HUES64 (cell line): ENCODE results near the gene HOXD8. TPM values are rescaled to one million over a fixed set of nuclear protein-coding genes. Genes with fewer than 3 reads are reported as not detected.

Experiments
- H3K27ac ChIP-seq: 2 replicates; pipeline ENCODE4 v1.7.0; 2013; ENCODE audit warnings: low read depth, low read length, inconsistent platforms
- H3K27me3 ChIP-seq: 2 replicates; pipeline ENCODE4 v1.6.1; 2013; ENCODE audit warnings: mild to moderate bottlenecking, low read length; ENCODE audit not compliant: insufficient read depth
- H3K36me3 ChIP-seq: 2 replicates; pipeline ENCODE4 v1.6.1; 2013; ENCODE audit warnings: mild to moderate bottlenecking, low read length; ENCODE audit not compliant: insufficient read depth
- H3K4me1 ChIP-seq: 2 replicates; pipeline ENCODE4 v1.6.1; 2013; ENCODE audit warnings: mild to moderate bottlenecking, low read length, moderate library complexity; ENCODE audit not compliant: insufficient read depth
- H3K4me3 ChIP-seq: 2 replicates; pipeline ENCODE4 v1.5.1; 2013; ENCODE audit warnings: mild to moderate bottlenecking, low read length, moderate library complexity
- H3K9ac ChIP-seq: 2 replicates; pipeline ENCODE4 v1.6.1; 2013; ENCODE audit warnings: mild to moderate bottlenecking, low read depth, low read length
- H3K9me3 ChIP-seq: 2 replicates; pipeline ENCODE4 v1.6.1; 2013; ENCODE audit warnings: low read depth, low read length; ENCODE audit not compliant: insufficient read depth
- WGBS: fragments of 150-250, 120-280 bp; methylation state at CpG from one replicate; pipeline ENCODE4 v1.1.7; 2013; ENCODE audit warnings: missing lambda C conversion rate; 5-methylcytosine and 5-hydroxymethylcytosine counted together
- polyA plus RNA-seq, 2 experiments: library from polyadenylated mRNA; stranded (reverse); fragments of 50-300 nt; gene quantifications; one replicate each; pipeline ENCODE4 v1.2.3, GENCODE V29; 2013

HOXD8 gene
- polyA plus RNA-seq (2013, experiment 1 of 2), result 0.30 TPM
- 0.57 TPM for polyA plus RNA-seq (2013, experiment 2 of 2)

DNA sequence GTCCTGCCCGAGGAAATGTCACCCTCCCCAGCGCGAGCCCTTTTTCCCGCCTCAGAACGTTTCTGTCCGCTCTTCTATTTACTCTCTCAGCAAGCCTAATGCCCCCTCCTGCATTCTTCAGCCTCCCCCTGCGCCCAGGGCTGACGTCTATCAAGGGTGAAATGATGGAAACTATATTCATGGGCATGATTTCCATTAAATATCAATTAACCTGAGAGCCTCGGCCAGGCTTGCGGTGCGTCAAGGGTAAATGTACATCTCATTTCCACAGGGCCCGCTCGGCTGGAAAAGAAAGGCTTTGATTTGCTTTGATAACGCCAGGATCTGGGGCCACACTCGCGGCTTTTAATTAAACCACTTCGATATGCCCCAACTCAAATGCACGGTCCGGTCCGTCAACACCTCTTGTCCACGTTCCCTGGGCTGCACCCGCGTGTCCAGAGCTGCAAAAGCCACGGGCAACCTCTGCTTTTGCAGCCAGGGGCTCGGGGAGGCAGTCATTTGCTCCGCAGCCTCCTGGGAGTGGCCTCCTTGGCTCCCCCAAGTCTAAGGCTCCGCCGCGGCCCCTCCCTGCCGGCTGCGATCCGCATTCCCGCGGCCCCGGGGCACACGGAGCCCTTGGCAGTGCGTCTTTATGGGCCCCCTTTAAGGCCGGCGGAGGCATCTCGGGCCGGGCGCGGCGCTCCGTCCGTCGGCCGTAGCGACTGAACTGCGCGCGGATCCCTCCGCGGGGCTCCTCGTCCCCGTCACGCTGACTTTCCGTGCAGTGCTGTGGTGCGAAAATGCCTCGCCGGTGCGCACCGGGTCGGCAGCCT lies at the start of gene HOXD8:
TSS of gene HOXD8 (plus strand) at position 724 of the 815 bp plus-strand sequence. CDS start 662 bp downstream, outside the sequence.
- no peak within 1 kb of the TSS for H3K9ac ChIP-seq
- H3K9me3 ChIP-seq, result no peaks in the 10 kb centered on the region
- no peaks in the 10 kb centered on the region for H3K36me3 ChIP-seq
- WGBS, result under 1% methylated on average over 61 of the region's 64 CpGs
- H3K4me1 ChIP-seq, result peaks cover 16% of the 10 kb centered on the region; the same call in 1 of the 2 replicates
- no peak within 1 kb of the TSS for H3K27ac ChIP-seq
- H3K4me3 ChIP-seq, result peak within 1 kb of the TSS; percentile 14; the same call in 1 of the 2 replicates
- peaks cover 100% of the 10 kb centered on the region for H3K27me3 ChIP-seq

DNA sequence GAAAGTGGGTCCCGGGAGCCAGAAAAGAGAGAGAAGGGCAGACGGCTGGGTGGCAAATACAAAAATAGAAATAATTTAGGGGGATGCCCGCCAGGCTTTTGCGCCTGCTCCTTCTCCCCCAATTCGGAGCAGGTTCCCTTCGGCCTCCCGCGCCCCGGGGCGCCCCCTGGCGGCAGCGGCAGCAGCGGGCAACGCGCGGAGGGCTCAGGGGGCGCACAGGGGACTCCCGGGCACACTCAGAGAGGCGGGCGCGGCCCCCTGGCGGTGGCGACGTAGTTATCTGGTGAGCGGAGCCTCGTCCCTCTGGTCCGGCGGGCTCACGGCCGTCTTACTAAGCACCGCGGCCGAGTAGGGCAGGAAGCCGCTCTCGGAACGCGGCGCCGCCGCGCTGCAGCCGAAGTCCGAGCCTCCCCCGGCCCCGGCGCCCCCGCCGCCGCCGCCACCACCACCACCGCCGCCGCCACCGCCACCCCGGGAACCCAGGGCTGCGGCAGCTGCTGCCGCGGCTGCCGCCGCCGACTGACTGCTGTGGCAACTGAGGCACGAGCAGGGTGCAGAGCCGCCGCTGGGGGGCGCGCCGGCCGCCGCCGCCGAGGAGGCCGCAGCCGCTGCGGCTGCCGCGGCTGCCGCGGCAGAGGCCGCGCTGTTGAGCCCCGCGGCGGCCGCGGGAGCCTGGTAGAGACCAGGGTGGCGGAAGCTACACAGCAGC lies 49.5 kb upstream of the HOXD8 start:
- Histone ChIP-seq H3K4me3 (peak overlapping the region; percentile 46), H3K27me3 (peaks cover 99% of the 10 kb centered on the region), H3K9me3 (no peaks in the 10 kb centered on the region), H3K27ac (no peak overlapping the region), H3K4me1 (peaks cover 4% of the 10 kb centered on the region; the same call in 1 of the 2 replicates), H3K9ac (no peak overlapping the region), H3K36me3 (no peaks in the 10 kb centered on the region)
- WGBS, result under 1% methylated on average over 82 of the region's 86 CpGs

DNA sequence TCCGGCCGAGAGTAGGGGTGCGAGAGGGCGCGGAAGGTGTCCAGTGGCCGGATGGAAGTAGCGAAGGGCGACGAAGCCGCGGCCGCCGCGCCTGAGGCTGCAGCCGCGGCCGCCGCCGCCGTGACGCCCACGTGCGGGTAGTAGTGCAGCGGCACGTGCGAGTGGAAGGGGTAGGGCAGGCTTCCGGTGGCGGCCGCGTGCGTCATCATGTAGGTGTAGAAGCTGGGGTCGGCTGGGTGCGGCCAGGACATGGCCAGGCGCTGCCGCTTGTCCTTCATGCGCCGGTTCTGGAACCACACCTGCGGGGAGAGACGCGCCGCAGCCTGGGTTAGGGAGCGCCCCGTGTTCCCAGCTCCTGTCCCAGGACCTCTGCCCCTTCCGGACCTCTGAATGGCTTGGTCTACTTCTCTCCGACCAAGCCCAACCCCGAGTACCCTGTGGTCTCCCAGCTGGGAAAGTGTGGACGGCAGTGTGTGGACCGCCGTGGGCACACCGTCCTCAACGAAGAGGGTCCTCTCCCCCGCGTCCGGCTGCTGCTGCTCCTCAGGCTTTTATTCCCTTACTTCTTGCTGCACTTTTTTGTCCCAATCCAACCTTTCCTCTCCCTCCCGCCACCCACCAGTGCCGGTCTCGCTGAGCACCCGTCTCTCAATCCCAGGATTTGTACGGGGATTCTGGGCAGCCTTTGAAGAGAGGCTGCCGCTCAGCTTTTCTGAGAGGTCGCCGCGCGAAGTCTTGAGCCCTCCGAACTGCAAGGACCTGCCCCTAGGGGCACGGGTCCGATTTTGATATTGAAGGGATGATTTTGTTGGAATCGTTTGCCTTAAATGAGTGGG lies 48.7 kb upstream of the HOXD8 start:
- H3K9ac ChIP-seq, result no peak overlapping the region
- H3K27me3 ChIP-seq, result peaks cover 99% of the 10 kb centered on the region
- WGBS, result 2% methylated on average over 68 of the region's 68 CpGs
- peak overlapping the region; percentile 42 for H3K4me3 ChIP-seq
- H3K4me1 ChIP-seq, result peaks cover 4% of the 10 kb centered on the region; the same call in 1 of the 2 replicates
- no peaks in the 10 kb centered on the region for H3K9me3 ChIP-seq
- no peaks in the 10 kb centered on the region for H3K36me3 ChIP-seq
- no peak overlapping the region for H3K27ac ChIP-seq

DNA sequence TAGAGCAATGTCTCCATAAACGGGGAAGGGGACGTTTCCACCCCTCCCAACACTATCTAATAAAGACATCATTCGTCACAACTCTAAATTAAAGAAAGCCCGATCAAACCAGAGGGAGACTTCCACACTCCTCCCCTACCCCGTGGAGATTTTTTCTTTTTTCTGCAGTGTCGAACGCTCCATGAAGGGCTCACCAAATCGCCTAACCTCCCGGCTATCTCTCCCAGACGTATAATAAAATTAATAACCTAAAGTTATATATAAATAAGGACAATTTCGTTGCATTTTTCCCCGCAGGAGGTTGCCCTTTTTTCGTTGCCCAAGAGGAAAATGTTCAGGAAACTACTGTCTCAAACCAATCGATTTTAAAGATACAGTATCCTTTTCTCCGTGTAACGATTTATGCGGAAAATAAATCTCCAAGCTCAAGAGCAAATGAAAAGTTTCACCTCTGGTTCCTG lies 48.1 kb upstream of the HOXD8 start:
- Histone ChIP-seq H3K9me3 (no peaks in the 10 kb centered on the region), H3K27me3 (peaks cover 99% of the 10 kb centered on the region), H3K4me3 (no peak overlapping the region), H3K36me3 (no peaks in the 10 kb centered on the region), H3K9ac (no peak overlapping the region), H3K4me1 (peaks cover 4% of the 10 kb centered on the region; the same call in 1 of the 2 replicates), H3K27ac (no peak overlapping the region)
- 5% methylated on average over 15 of the region's 17 CpGs for WGBS

DNA sequence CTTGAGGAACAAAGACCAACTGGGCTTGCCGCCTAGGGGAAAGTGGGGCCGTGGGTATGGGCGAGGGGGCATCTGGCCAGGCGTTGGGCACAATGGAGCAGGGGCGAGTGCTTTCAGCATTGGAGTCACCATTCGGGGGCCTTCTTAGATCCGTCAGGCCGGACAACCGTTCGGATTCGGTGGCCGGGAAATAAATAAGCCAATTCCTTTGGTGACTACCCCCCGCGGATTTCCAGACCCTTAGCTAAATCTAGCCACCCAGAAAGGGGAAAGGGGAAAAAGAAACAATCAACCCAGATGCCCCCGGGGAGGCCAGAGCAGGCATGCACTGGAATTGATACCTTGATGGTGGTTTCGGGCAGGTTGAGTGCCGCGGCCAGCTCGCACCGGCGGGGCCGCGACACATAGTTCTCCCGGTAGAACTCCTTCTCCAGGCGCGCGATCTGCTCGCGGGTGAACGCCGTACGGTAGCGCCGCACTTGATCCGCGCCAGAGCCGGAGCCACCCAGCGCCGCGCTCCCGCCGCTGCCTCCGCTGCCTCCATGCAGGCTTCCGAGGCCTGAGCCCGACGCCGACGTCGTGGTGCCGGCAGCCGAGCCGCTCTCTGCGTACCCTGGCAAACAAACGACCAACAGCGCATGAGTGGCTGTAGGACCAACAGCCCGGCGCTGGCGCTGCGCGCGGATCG lies 47.5 kb upstream of the HOXD8 start:
- peak overlapping the region; percentile 14; the same call in 1 of the 2 replicates for H3K4me3 ChIP-seq
- peaks cover 4% of the 10 kb centered on the region; the same call in 1 of the 2 replicates for H3K4me1 ChIP-seq
- no peak overlapping the region for H3K27ac ChIP-seq
- H3K27me3 ChIP-seq, result peaks cover 99% of the 10 kb centered on the region
- no peak overlapping the region for H3K9ac ChIP-seq
- H3K9me3 ChIP-seq, result no peaks in the 10 kb centered on the region
- H3K36me3 ChIP-seq, result no peaks in the 10 kb centered on the region
- WGBS, result 2% methylated on average over 62 of the region's 62 CpGs

DNA sequence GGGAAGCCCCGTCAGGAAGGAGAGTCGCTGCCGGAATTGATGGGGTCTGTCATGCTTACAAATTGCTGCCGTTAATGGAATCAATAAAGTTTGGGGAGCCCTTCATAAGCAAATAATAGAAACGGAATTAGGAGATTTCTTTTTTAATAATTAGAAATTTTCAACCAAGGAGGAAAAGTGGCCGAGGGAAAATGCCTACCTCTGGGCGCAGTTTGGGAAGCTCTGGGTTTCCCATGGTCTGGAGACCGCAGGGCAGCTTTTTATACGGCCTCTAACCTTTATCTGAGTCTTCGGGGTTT lies 47.0 kb upstream of the HOXD8 start:
- peak overlapping the region; percentile 10; the same call in 1 of the 2 replicates for H3K4me3 ChIP-seq
- H3K9ac ChIP-seq, result no peak overlapping the region
- H3K27me3 ChIP-seq, result peaks cover 99% of the 10 kb centered on the region
- H3K9me3 ChIP-seq, result no peaks in the 10 kb centered on the region
- peaks cover 4% of the 10 kb centered on the region; the same call in 1 of the 2 replicates for H3K4me1 ChIP-seq
- WGBS, result 2% methylated on average over 10 of the region's 10 CpGs
- H3K36me3 ChIP-seq, result no peaks in the 10 kb centered on the region
- H3K27ac ChIP-seq, result no peak overlapping the region

DNA sequence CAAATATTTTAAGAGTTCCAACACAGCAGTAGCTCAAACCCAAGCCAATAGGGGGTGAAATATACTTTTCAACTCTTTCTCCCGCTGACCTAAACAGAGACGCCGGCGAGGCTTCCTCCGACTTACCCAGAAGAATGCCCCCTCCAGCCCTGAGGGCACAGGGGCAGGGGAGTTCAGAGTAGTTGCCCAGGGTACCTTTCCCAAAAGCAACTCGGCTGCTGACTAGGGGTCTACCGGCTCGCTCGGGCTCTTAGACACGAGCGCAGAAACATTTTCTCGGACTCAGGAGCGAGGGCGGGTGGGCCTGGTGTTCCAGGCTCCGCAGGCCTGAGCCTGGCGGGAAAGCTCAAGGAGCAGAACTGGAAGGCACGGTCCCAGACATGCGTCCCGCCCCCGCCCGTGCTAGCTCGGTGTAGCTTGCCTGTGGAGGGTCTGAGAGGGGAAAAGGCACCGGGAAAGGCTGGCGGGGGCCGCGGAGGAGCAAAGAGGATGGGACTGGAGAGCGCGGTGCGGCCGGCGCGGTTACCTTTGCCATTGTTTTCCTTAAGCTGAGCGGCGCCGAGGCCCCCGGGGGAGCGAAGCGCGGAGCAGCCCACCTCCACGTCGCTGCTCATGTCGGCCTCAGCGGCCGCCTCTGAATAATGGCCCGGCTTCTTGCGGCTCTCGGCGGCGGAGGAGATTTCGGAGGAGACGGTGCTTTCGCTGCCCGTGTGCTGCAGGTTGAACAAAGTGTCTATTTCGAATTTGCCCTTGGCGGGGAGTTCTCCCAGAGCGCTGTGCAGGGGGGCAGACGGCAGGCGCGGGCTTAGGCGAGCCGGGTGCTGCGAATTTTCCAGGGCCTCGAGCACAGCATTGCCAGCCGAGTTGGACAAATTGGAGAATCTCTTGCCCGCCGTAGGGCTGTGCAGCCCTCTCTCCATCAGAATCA lies 46.4 kb upstream of the HOXD8 start:
- WGBS, result 1% methylated on average over 66 of the region's 66 CpGs
- Histone ChIP-seq H3K27ac (no peak overlapping the region), H3K36me3 (no peaks in the 10 kb centered on the region), H3K9ac (no peak overlapping the region), H3K9me3 (no peaks in the 10 kb centered on the region), H3K27me3 (peaks cover 99% of the 10 kb centered on the region), H3K4me1 (peaks cover 4% of the 10 kb centered on the region; the same call in 1 of the 2 replicates), H3K4me3 (0 out of 2 replicates have a peak overlapping the region, but pooled peaks have one; percentile 10)

DNA sequence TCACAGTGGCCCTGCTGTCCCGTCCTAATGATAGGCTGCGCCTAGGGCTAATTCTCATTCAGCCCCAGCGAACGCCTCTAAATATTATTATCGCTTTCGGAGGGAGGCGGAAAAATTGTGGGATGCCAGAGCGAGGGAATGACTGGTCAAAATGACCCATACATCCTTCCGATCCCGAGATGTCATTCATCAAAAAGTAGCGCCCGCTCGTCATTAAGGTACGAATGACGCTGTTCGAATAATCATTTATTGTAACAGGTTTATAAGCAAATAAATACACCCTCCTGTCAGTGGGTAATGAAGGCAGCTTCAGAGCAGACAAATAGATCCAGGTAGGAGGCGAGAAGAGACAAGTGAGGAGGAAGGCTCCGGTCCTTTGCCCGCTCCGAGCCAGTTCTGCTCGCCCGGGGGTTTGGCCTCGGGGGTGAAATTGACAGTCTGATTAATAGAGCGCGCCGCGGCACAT lies 45.7 kb upstream of the HOXD8 start, which contains the start of gene EVX2:
TSS of gene EVX2 (minus strand) at position 167 of the 466 bp plus-strand sequence. CDS start 186 bp downstream, outside the sequence.
- Histone ChIP-seq H3K27ac (no peak within 1 kb of the TSS), H3K9me3 (no peaks in the 10 kb centered on the region), H3K4me1 (peaks cover 5% of the 10 kb centered on the region; the same call in 1 of the 2 replicates), H3K4me3 (0 out of 2 replicates have a peak within 1 kb of the TSS, but pooled peaks have one; percentile 10), H3K27me3 (peaks cover 99% of the 10 kb centered on the region), H3K9ac (no peak within 1 kb of the TSS), H3K36me3 (no peaks in the 10 kb centered on the region)
- 5% methylated on average over 25 of the region's 27 CpGs for WGBS

DNA sequence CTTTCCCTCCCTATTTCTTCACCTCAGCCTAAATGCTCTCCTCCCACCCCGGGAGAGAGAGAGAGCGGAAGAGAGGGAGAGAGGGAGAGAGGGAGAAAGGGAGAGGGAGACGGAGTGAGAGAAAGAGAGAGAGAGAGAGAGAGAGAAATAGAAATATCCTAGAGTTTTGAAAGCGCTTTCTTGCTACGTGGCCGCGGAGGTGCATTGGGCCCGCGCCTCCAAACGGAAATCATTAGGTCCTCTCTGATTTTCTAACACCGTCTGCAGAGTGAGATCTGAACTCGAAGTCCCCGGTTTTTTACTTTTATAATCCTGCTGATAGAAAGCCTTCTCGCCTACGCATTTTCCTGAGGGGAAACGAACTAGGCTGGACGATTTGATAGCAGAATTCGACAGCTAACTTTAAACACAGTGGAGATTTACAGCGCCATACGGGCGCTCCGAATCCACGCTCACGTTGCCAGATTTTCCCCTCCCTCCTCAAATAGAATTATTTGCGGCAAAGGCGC lies 44.8 kb upstream of the HOXD8 start:
- H3K27me3 ChIP-seq, result peaks cover 99% of the 10 kb centered on the region

More for the DNA sequence above, 44.8 kb upstream of the HOXD8 start:
- Histone ChIP-seq H3K36me3 (no peaks in the 10 kb centered on the region), H3K9me3 (no peaks in the 10 kb centered on the region), H3K4me3 (no peak overlapping the region), H3K4me1 (peaks cover 6% of the 10 kb centered on the region; the same call in 1 of the 2 replicates), H3K9ac (no peak overlapping the region), H3K27ac (no peak overlapping the region)
- 2% methylated on average over 26 of the region's 26 CpGs for WGBS
